ENCODE results near the gene OR2B3. TPM values are rescaled to one million over a fixed set of nuclear protein-coding genes. Genes with fewer than 3 reads are reported as not detected.
"Not testable (repeated sequence)": the region's sequence is repeated elsewhere in the genome, so short reads cannot be mapped to it uniquely, and the experiment has no call there.

OR2B3 gene
- total RNA-seq, result not detected

- no peaks in the 10 kb centered on the region for H3K9me3 Mint-ChIP-seq
- no peak within 1 kb of the TSS for H3K4me3 Mint-ChIP-seq
- H3K27ac Mint-ChIP-seq, result no peak within 1 kb of the TSS
- H3K4me1 Mint-ChIP-seq (ENCODE audit: low read depth), result no peaks in the 10 kb centered on the region
- ATAC-seq (replicated peaks in 1 of 2) (no peak), DNase-seq (no peak)
- H3K27me3 Mint-ChIP-seq (ENCODE audit: low read depth), result peaks cover 21% of the 10 kb centered on the region
- no peaks in the 10 kb centered on the region for H3K36me3 Mint-ChIP-seq (ENCODE audit: insufficient read depth in 2 of 2)
These were observed at the start of gene OR2B3 for GRCh38 chr6:29087213-29087612. Gene OR2B3 (minus strand): TSS chr6:29087313. CDS start chr6:29087248, 65 bp downstream.

DNA sequence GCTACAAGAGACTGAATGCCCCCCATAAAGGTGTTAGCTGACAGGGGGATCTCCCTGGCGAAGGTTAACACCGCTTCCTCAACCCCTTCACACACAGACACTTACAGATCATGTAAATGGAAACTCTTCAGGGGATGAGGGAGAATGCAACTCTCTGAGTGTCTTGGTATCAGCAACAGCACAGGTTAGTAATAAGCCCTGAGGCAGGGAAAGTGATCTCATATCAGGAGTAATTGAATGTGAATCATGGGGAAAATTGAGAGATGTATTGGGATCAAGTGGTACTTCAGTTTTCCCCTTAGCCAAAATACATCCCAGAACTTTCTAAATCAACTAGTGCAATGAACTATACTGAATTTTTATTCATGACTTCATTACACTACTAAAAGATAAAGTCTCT lies 44.6 kb upstream of the OR2B3 start:
- no peak for ATAC-seq (replicated peaks in 1 of 2)
- Mint-ChIP-seq H3K36me3 (ENCODE audit: insufficient read depth in 2 of 2) (no peaks in the 10 kb centered on the region), H3K27me3 (ENCODE audit: low read depth) (peaks cover 47% of the 10 kb centered on the region), H3K9me3 (no peaks in the 10 kb centered on the region), H3K27ac (no peak overlapping the region), H3K4me1 (ENCODE audit: low read depth) (no peaks in the 10 kb centered on the region), H3K4me3 (no peak overlapping the region)
- DNase-seq, result no peak

GRCh38 chr6:29130644-29131043 lies 43.5 kb upstream of the OR2B3 start:
- ATAC-seq (replicated peaks in 1 of 2), result no peak
- Mint-ChIP-seq H3K27ac (no peak overlapping the region), H3K9me3 (no peaks in the 10 kb centered on the region)

GRCh38 chr6:29129326-29130012 lies 42.4 kb upstream of the OR2B3 start:
- no peaks in the 10 kb centered on the region for H3K36me3 Mint-ChIP-seq (ENCODE audit: insufficient read depth in 2 of 2)
- ATAC-seq (replicated peaks in 1 of 2), result no peak
- H3K27ac Mint-ChIP-seq, result no peak overlapping the region
- H3K4me3 Mint-ChIP-seq, result no peak overlapping the region
- H3K27me3 Mint-ChIP-seq (ENCODE audit: low read depth), result peaks cover 32% of the 10 kb centered on the region
- DNase-seq, result no peak
- no peaks in the 10 kb centered on the region for H3K4me1 Mint-ChIP-seq (ENCODE audit: low read depth)
- H3K9me3 Mint-ChIP-seq, result no peaks in the 10 kb centered on the region

More at GRCh38 chr6:29130644-29131043, 43.5 kb upstream of the OR2B3 start:
- Mint-ChIP-seq H3K4me3 (no peak overlapping the region), H3K4me1 (ENCODE audit: low read depth) (no peaks in the 10 kb centered on the region), H3K27me3 (ENCODE audit: low read depth) (peaks cover 42% of the 10 kb centered on the region), H3K36me3 (ENCODE audit: insufficient read depth in 2 of 2) (no peaks in the 10 kb centered on the region)
- no peak for DNase-seq

DNA sequence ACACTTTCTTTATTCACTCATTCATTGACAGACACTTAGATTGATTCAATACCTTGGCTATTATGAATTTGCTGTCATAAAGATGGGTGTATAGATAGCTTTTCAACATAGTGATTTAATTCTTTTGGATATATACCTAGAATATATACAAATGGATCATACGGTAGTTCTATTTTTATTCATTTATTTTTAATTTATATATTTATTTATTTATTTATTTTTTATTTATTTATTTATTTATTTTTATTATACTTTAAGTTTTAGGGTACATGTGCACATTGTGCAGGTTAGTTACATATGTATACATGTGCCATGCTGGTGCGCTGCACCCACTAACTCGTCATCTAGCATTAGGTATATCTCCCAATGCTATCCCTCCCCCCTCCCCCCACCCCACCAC lies 27.9 kb upstream of the OR2B3 start:
- not testable (repeated sequence) for H3K36me3 Mint-ChIP-seq (ENCODE audit: insufficient read depth in 2 of 2); H3K4me3 Mint-ChIP-seq; H3K27ac Mint-ChIP-seq; H3K9me3 Mint-ChIP-seq; ATAC-seq (replicated peaks in 1 of 2); DNase-seq; H3K4me1 Mint-ChIP-seq (ENCODE audit: low read depth)
- H3K27me3 Mint-ChIP-seq (ENCODE audit: low read depth), result peaks cover 52% of the 10 kb centered on the region

DNA sequence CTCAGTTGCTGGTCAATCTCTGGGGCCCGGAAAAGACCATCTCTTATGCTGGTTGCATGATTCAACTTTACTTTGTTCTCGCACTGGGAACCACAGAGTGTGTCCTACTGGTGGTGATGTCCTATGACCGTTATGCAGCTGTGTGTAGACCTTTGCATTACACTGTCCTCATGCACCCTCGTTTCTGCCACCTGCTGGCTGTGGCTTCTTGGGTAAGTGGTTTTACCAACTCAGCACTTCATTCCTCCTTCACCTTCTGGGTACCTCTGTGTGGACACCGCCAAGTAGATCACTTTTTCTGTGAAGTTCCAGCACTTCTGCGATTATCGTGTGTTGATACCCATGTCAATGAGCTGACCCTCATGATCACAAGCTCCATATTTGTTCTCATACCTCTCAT lies 25.0 kb upstream of the OR2B3 start:
- Mint-ChIP-seq H3K4me3 (no peak overlapping the region), H3K4me1 (ENCODE audit: low read depth) (no peaks in the 10 kb centered on the region), H3K36me3 (ENCODE audit: insufficient read depth in 2 of 2) (no peaks in the 10 kb centered on the region), H3K9me3 (no peaks in the 10 kb centered on the region), H3K27me3 (ENCODE audit: low read depth) (peaks cover 34% of the 10 kb centered on the region), H3K27ac (no peak overlapping the region)
- no peak for DNase-seq
- no peak for ATAC-seq (replicated peaks in 1 of 2)

DNA sequence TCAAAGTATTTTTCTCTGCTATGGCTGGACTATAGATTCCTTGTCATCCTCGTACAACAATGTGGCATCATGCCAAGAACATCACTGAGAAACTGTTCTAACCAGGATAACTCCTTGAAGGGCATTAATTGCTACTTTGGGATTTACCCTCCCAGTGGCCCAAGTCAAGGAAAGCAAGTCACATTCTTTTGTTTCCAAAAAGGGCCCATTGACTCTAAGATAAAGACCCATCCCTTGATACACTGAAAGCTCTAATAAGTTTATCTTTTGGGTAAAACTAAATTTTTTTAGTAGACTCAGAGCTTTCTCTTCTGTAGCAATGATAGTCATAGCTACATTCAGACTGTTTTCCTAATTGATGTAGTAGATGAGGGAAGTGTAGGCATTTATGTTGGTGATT lies 20.6 kb upstream of the OR2B3 start, which contains the start of gene OR2J3:
Gene OR2J3, plus strand, starts transcription at position 301 of the 400 bp plus-strand sequence. CDS start 3,833 bp downstream, outside the sequence.
- ATAC-seq (replicated peaks in 1 of 2), result no peak
- Mint-ChIP-seq H3K9me3 (no peaks in the 10 kb centered on the region), H3K4me1 (ENCODE audit: low read depth) (no peaks in the 10 kb centered on the region), H3K36me3 (ENCODE audit: insufficient read depth in 2 of 2) (no peaks in the 10 kb centered on the region), H3K27ac (no peak within 1 kb of the TSS), H3K4me3 (no peak within 1 kb of the TSS), H3K27me3 (ENCODE audit: low read depth) (peaks cover 31% of the 10 kb centered on the region)
- DNase-seq, result no peak

DNA sequence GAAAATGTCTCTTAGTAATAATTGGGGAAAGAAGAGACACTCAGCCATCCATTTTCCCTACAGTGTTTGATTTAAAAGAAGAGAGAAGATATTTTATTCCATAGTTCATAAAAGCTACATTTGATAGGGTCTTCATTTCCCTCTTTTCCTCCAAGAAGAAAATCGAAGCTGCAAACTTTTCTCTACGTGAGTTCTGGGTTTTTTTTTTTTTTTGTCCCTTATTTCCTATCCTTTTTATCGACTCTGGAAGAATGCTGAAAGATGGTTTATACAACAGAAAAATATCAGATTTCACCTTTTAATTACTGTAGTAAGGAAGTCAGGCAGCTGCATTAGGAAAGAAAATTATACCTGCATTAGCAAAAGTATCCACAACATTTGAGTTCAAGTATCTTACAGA lies 12.1 kb upstream of the OR2B3 start, which contains the start of gene OR2J1:
Gene OR2J1, plus strand, starts transcription at position 301 of the 400 bp plus-strand sequence. CDS start 1,453 bp downstream, outside the sequence.
- no peaks in the 10 kb centered on the region for H3K36me3 Mint-ChIP-seq (ENCODE audit: insufficient read depth in 2 of 2)
- DNase-seq (no peak), ATAC-seq (replicated peaks in 1 of 2) (no peak)
- no peaks in the 10 kb centered on the region for H3K4me1 Mint-ChIP-seq (ENCODE audit: low read depth)
- peaks cover 0 to 2% of the 10 kb centered on the region in 2 donors for H3K9me3 Mint-ChIP-seq
- peaks cover 43% of the 10 kb centered on the region for H3K27me3 Mint-ChIP-seq (ENCODE audit: low read depth)
- no peak within 1 kb of the TSS for H3K27ac Mint-ChIP-seq
- H3K4me3 Mint-ChIP-seq, result no peak within 1 kb of the TSS

GRCh38 chr6:29097803-29098202 lies 10.7 kb upstream of the OR2B3 start:
- H3K4me1 Mint-ChIP-seq (ENCODE audit: low read depth), result no peaks in the 10 kb centered on the region
- H3K4me3 Mint-ChIP-seq, result no peak overlapping the region
- H3K36me3 Mint-ChIP-seq (ENCODE audit: insufficient read depth in 2 of 2), result no peaks in the 10 kb centered on the region
- ATAC-seq (replicated peaks in 1 of 2), result no peak
- no peak for DNase-seq
- H3K9me3 Mint-ChIP-seq, result peaks cover 0 to 2% of the 10 kb centered on the region in 2 donors
- H3K27me3 Mint-ChIP-seq (ENCODE audit: low read depth), result peaks cover 35% of the 10 kb centered on the region
- H3K27ac Mint-ChIP-seq, result no peak overlapping the region

DNA sequence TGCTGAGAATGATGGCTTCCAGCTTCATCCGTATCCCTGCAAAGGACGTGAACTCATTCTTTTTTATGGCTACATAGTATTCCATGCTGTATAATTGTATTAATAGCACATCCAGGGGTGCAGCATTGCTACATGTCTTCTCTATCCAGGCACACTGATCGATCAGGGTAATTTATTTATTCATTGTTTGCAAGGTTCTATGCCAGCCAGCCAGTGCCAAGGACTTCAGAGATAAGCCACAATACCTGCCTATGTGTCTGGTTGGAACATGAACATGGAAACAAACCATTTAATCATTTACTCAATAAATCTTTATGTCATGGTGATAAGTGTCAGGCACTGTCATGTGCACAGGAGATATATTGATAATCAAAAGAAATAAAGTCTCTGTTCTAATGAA lies 5.8 kb upstream of the OR2B3 start:
- Mint-ChIP-seq H3K4me3 (no peak overlapping the region), H3K27ac (no peak overlapping the region)

GRCh38 chr6:29082457-29082856 lies 4.7 kb downstream of the OR2B3 start:
- H3K27ac Mint-ChIP-seq, result no peak overlapping the region
- no peak for DNase-seq
- no peaks in the 10 kb centered on the region for H3K36me3 Mint-ChIP-seq (ENCODE audit: insufficient read depth in 2 of 2)
- no peaks in the 10 kb centered on the region for H3K9me3 Mint-ChIP-seq
- peaks cover 14% of the 10 kb centered on the region for H3K27me3 Mint-ChIP-seq (ENCODE audit: low read depth)
- ATAC-seq (replicated peaks in 1 of 2), result no peak
- no peak overlapping the region for H3K4me3 Mint-ChIP-seq
- H3K4me1 Mint-ChIP-seq (ENCODE audit: low read depth), result no peaks in the 10 kb centered on the region

More for the DNA sequence above, 5.8 kb upstream of the OR2B3 start:
- DNase-seq (no peak), ATAC-seq (replicated peaks in 1 of 2) (no peak)
- H3K9me3 Mint-ChIP-seq, result no peaks in the 10 kb centered on the region
- H3K36me3 Mint-ChIP-seq (ENCODE audit: insufficient read depth in 2 of 2), result no peaks in the 10 kb centered on the region
- H3K27me3 Mint-ChIP-seq (ENCODE audit: low read depth), result peaks cover 7% of the 10 kb centered on the region
- H3K4me1 Mint-ChIP-seq (ENCODE audit: low read depth), result no peaks in the 10 kb centered on the region

- Mint-ChIP-seq H3K4me3 (no peak overlapping the region), H3K9me3 (no peaks in the 10 kb centered on the region), H3K27ac (no peak overlapping the region), H3K36me3 (ENCODE audit: insufficient read depth in 2 of 2) (no peaks in the 10 kb centered on the region), H3K4me1 (ENCODE audit: low read depth) (no peaks in the 10 kb centered on the region), H3K27me3 (ENCODE audit: low read depth) (peaks cover 6% of the 10 kb centered on the region)
- DNase-seq (no peak), ATAC-seq (replicated peaks in 1 of 2) (no peak)
These were observed 5.8 kb downstream of the OR2B3 start for GRCh38 chr6:29081312-29081711.

GRCh38 chr6:29079203-29079602 lies 7.9 kb downstream of the OR2B3 start:
- H3K36me3 Mint-ChIP-seq (ENCODE audit: insufficient read depth in 2 of 2), result no peaks in the 10 kb centered on the region
- H3K27me3 Mint-ChIP-seq (ENCODE audit: low read depth), result peaks cover 7% of the 10 kb centered on the region
- no peak overlapping the region for H3K27ac Mint-ChIP-seq
- DNase-seq (no peak), ATAC-seq (replicated peaks in 1 of 2) (no peak)
- no peak overlapping the region for H3K4me3 Mint-ChIP-seq
- H3K9me3 Mint-ChIP-seq, result no peaks in the 10 kb centered on the region
- no peaks in the 10 kb centered on the region for H3K4me1 Mint-ChIP-seq (ENCODE audit: low read depth)

Measured in activated T-cell treated with anti-CD3 and anti-CD28 coated beads, Interleukin-2, amount 50 U/mL, for 72 hours (primary cell).